ENCODE measurements around the gene ATP1A4. TPM values are rescaled to one million over a fixed set of nuclear protein-coding genes. Genes with fewer than 3 reads are reported as not detected.

Gene ATP1A4
- total RNA-seq, 1 experiment from 2014 or later = not detected

- DNase-seq (ENCODE audit: low read depth) = peak; percentile 15
Observed at GRCh38 chr1:160169553-160170399, 18.4 kb downstream of the ATP1A4 start.

DNA sequence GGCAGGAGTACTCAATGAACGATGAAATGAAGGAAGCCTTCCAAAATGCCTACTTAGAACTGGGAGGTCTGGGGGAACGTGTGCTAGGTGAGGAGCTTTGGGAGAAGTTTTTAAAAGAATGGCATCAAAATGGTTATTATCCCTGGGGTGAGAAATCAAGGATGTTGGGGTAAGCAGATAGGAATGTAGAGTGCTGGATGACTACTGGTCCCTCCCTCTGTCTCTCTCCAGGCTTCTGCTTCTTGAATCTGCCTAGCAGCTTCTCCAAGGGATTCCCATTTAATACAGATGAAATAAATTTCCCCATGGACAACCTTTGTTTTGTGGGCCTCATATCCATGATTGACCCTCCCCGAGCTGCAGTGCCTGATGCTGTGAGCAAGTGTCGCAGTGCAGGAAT lies 20.0 kb downstream of the ATP1A4 start:
- peak; percentile 56 for DNase-seq (ENCODE audit: low read depth)

GRCh38 chr1:160171980-160172379 lies 20.6 kb downstream of the ATP1A4 start:
- DNase-seq (ENCODE audit: low read depth) = no peak

GRCh38 chr1:160177231-160177630 lies 25.8 kb downstream of the ATP1A4 start:
- DNase-seq (ENCODE audit: low read depth) = no peak

DNA sequence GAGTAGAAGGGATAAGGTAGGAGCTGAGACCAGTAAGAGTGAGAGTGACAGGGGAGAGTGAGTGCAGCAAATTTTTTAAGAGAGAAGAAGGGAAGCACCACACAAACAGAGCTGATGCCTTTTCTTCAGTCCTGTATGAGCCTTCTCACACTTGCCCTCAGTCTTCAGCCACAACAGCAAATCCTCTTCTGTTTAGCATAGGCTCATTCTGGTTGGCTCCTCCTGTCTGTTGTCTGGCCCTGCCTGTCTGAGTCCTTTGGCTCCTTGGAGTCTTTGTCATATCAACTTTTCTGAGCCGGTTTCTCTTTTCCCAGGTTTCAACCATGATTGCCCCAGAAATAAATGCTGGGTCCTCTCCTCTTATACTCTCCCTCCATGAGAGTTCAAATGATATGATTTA lies 26.3 kb downstream of the ATP1A4 start:
- no peak for DNase-seq (ENCODE audit: low read depth)

DNA sequence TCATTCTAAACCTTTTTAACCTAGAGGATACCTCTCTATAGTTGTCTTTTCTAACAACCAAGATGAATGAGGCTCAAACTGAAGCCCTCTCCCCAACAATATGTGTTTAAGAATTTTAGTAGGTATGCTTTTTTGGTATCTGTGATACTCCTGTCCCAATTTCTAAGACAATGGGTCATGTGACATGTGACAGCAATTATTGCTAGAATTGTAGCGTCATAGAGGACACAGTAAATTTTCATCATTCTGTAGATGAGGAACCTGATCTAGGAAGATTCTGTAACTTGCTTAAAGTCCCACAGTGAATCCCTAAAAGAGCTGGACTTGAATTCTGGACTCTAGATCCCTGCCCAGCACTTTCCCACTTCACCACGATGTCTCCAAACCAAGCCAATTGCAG lies 27.3 kb downstream of the ATP1A4 start:
- no peak for DNase-seq (ENCODE audit: low read depth)

DNA sequence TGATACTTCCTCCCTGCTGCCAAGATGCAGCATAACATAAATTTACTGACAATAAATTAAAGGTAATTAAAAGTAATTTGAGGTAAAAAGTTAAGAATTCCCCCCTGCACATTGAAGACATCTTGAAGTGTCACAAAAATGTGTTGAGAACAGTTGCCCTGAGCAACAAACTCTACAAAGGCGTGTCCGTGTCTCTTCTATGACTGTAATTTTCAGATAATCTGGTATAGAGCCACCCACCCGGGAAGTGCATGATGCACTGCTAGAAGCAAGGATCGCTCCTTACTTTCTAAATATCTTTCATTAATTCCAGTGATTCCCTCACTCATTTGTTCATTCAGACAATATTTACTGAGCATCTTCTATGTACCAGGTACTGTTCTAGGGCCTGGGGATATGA lies 27.9 kb downstream of the ATP1A4 start:
- DNase-seq (ENCODE audit: low read depth) = no peak

GRCh38 chr1:160186246-160186645 lies 34.8 kb downstream of the ATP1A4 start:
- no peak for DNase-seq (ENCODE audit: low read depth)

DNA sequence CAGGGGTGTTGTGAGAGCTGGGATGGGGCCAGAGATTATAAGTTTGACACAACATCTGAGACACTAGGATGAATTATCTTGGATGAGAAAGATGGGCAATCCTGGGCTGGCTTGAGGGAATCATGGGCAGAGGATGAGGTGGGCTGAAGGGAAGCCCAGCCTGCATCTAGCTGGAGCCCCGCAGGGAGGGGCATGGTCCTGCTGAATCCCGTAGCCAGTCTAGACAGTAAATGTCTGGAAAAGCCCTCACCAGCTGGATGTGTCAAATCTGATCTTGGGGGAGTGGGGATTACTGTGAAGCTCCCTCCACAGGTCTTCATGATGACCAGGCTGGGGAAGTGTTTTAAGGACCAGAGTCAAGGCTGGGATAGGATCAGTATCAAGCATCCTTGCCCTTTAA lies 35.3 kb downstream of the ATP1A4 start:
- DNase-seq (ENCODE audit: low read depth) = no peak

GRCh38 chr1:160187407-160187806 lies 36.0 kb downstream of the ATP1A4 start:
- DNase-seq (ENCODE audit: low read depth) = no peak

DNA sequence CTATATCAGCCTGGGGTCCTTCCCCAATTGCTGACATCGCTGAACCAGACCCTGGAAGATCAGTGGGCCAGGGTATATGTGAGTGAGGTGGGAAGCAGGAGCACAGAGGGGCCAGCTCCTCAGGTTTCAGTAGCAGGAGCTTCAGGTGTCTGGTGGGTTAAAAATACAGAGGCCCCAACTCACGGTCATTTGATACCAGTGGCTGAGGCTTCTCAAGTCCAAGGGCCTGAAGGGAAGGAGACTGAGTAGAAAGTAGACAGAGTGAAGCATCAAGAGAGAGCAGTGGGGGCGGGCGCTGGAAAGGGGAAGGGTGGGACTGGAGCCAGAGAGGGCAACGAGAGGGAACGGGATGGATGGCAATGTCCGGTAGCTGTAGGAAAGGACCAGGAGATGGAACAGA lies 36.9 kb downstream of the ATP1A4 start:
- no peak for DNase-seq (ENCODE audit: low read depth)

GRCh38 chr1:160189649-160190625 lies 38.5 kb downstream of the ATP1A4 start, which contains the start of gene CASQ1:
Gene CASQ1, plus strand, starts transcription at chr1:160190575. Its CDS starts 177 bp downstream, at chr1:160190752.
- peak; percentile 33 for DNase-seq (ENCODE audit: low read depth)

DNA sequence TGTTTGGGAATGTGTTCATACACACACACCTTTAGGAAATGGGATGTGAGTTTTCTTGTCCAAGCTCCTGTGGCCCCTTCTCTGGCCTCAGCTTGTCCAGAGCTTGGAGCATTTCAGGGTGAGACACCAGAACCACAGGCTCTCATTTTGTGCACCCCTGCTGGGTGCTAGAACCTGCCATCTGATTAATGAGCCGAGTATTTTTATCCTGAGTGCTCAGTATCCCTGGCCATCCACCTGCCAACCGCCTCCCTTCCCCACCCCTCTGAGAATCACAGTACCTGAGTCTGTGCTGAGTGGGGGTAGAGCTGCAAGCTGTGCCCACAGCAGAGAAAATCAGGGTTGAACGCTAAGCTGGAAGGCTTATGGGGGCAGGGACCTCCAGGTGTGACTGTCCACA lies 40.4 kb downstream of the ATP1A4 start:
- DNase-seq (ENCODE audit: low read depth) = no peak

DNA sequence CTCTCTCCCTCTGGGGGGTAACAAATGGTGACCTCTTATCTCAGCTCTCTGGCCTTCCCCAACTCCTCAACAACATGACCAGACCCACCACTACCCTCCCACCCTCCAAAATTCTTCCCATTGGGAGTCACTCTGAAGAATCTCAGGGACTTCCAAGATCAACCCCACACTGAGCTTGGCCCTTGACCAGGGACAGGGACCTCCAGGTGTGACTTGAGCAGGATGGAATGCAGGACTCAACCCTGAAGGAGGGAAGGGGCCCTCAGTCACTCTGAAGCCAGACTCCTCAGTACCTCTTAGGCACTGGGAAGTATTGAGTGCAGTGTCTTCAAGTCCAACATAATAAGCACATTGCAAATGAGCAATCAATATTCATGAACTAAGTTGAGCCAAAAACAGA lies 40.8 kb downstream of the ATP1A4 start:
- no peak for DNase-seq (ENCODE audit: low read depth)

GRCh38 chr1:160193091-160193819 lies 41.9 kb downstream of the ATP1A4 start:
- DNase-seq (ENCODE audit: low read depth) = peak; percentile 72

- no peak for DNase-seq (ENCODE audit: low read depth)
Observed at GRCh38 chr1:160193832-160194736, 42.7 kb downstream of the ATP1A4 start.

DNA sequence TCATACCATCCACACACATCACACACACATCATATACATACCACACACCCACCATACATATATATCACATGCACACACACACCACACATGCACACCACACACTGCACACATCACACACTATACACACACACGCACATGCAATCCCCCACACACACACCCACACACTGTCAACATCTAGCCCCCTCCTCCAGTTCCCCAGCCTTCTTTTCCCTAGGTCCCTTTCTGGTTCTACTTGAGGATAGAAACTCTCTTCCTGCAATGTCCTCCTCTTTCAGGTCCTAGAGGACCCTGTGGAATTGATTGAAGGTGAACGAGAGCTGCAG lies 43.3 kb downstream of the ATP1A4 start:
- DNase-seq (ENCODE audit: low read depth) = no peak

DNA sequence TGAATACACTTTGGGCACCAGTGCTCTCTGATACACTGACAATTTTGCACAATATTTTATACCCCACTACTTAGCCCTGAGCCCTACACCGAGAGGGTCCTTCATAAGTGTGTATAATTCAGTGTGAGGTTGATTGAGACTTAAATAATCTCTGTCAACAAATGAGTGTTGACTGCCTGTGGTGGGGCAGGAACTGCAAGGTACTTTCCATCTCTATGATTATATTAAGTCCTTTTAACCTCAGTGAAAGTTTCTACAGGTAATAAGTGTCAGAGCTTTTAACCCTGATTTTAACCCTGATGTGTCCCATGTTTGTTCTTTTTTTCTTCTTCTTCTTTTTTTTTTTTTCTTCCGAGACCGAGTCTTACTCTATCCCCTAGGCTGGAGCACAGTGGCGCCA lies 44.7 kb downstream of the ATP1A4 start:
- no peak for DNase-seq (ENCODE audit: low read depth)

- DNase-seq (ENCODE audit: low read depth) = no peak
Observed at GRCh38 chr1:160197231-160197630, 45.8 kb downstream of the ATP1A4 start.

GRCh38 chr1:160200786-160201185 lies 49.4 kb downstream of the ATP1A4 start:
- DNase-seq (ENCODE audit: low read depth) = no peak

Data from HT1080 (cell line).